Activated CD8-positive, alpha-beta T cell treated with anti-CD3 and anti-CD28 coated beads for 36 hours (primary cell): ENCODE results near the gene FMN1. TPM values are rescaled to one million over a fixed set of nuclear protein-coding genes. Genes with fewer than 3 reads are reported as not detected.

Experiments
- ATAC-seq: fragments of 200-7000 bp; cut with Tn5 transposase; one replicate; pipeline ENCODE4 v1.10.0; 2021; ENCODE audit warnings: mild to moderate bottlenecking, moderate library complexity
- CTCF ChIA-PET: fragments of 350-600 bp; sonication (Branson Sonifier 250); formaldehyde crosslinking; loops from one replicate; lab custom pipeline; 2021; ENCODE audit warnings: antibody characterized with exemption; lab: Charles Lee
- POLR2A ChIA-PET: fragments of 350-600 bp; sonication (Branson Sonifier 250); formaldehyde crosslinking; loops from one replicate; lab custom pipeline; 2021; ENCODE audit warnings: antibody characterized with exemption; lab: Charles Lee
- DNase-seq: peaks from one replicate; pipeline ENCODE4 v3.0.0-alpha.2; 2020
- H3K27ac Mint-ChIP-seq: one replicate; pipeline ENCODE4 v1.8.0; 2021; ENCODE audit warnings: mild to moderate bottlenecking, mixed read lengths
- H3K27me3 Mint-ChIP-seq: one replicate; pipeline ENCODE4 v1.8.0; 2021; ENCODE audit warnings: mixed read lengths
- H3K36me3 Mint-ChIP-seq: one replicate; pipeline ENCODE4 v1.8.0; 2021; ENCODE audit warnings: low read depth, mixed read lengths
- H3K4me1 Mint-ChIP-seq: one replicate; pipeline ENCODE4 v1.8.0; 2021; ENCODE audit warnings: low read depth, mixed read lengths
- H3K4me3 Mint-ChIP-seq: one replicate; pipeline ENCODE4 v1.8.0; 2021; ENCODE audit warnings: mild to moderate bottlenecking, moderate library complexity, mixed read lengths
- H3K9me3 Mint-ChIP-seq: one replicate; pipeline ENCODE4 v1.8.0; 2021; ENCODE audit warnings: mixed read lengths
- CTCF ChIP-seq: fragments of 200-600 bp; IDR thresholded peaks from one replicate; pipeline ENCODE4 v1.8.0; 2022; ENCODE audit warnings: antibody characterized with exemption, mild to moderate bottlenecking
- intact Hi-C: fragments of 100-400 bp; cut with micrococcal nuclease; formaldehyde crosslinking; loops from one replicate; pipeline ENCODE4 v1.10.0; 2022
- total RNA-seq, 2 experiments: library from RNA; stranded (reverse); gene quantifications; one replicate each; pipeline ENCODE4 v1.2.3, GENCODE V29; 2021

FMN1 gene
- total RNA-seq, 2 experiments from 2014 or later: 0.07 TPM; not detected in 1

GRCh38 chr15:32757426-32757825, 437.1 kb downstream of the FMN1 start:
- ATAC-seq (no peak), DNase-seq (no peak)
- no peak overlapping the region for H3K27ac Mint-ChIP-seq
- no peaks in the 10 kb centered on the region for H3K36me3 Mint-ChIP-seq
- H3K4me1 Mint-ChIP-seq: no peaks in the 10 kb centered on the region
- intact Hi-C loops: no loop called here
- H3K27me3 Mint-ChIP-seq: peaks cover 20% of the 10 kb centered on the region
- no peaks in the 10 kb centered on the region for H3K9me3 Mint-ChIP-seq
- no peak overlapping the region for H3K4me3 Mint-ChIP-seq
- CTCF ChIA-PET: no interaction called here
- no peak for TF ChIP-seq CTCF
- POLR2A ChIA-PET: no interaction called here

DNA sequence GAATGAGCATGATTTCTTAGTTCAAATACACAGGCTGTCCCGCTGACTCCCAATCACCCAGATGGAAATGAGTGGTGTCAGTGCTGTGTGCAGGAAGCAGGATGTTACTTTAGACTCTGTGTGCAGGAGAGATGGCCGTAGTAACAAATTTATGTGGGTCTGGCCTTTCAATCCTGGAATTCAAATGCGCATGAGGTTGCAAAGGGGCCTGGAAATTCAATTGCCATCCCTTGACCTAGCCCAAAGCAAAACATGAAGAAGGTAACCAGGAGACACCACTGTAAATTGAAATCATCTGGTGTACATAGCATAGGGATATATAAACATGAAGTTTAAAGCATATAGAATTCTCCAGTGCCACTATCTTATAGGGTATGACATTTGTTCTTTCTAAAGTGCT, 443.5 kb downstream of the FMN1 start:
- no peak for TF ChIP-seq CTCF
- H3K4me3 Mint-ChIP-seq: no peak overlapping the region
- POLR2A ChIA-PET: no interaction called here
- no peaks in the 10 kb centered on the region for H3K9me3 Mint-ChIP-seq
- intact Hi-C loops: no loop called here
- H3K27ac Mint-ChIP-seq: no peak overlapping the region
- H3K36me3 Mint-ChIP-seq: no peaks in the 10 kb centered on the region
- CTCF ChIA-PET: no interaction called here
- DNase-seq (no peak), ATAC-seq (no peak)
- no peaks in the 10 kb centered on the region for H3K4me1 Mint-ChIP-seq
- peaks cover 4% of the 10 kb centered on the region for H3K27me3 Mint-ChIP-seq

- POLR2A ChIA-PET: no interaction called here
- Mint-ChIP-seq H3K36me3 (no peaks in the 10 kb centered on the region), H3K4me1 (no peaks in the 10 kb centered on the region), H3K27me3 (peaks cover 2% of the 10 kb centered on the region), H3K27ac (no peak overlapping the region), H3K4me3 (no peak overlapping the region), H3K9me3 (no peaks in the 10 kb centered on the region)
- CTCF ChIA-PET: no interaction called here
- no peak for DNase-seq
- intact Hi-C loops: no loop called here
- no peak for TF ChIP-seq CTCF
- no peak for ATAC-seq
Measured at GRCh38 chr15:32747921-32748342, 446.6 kb downstream of the FMN1 start.

DNA sequence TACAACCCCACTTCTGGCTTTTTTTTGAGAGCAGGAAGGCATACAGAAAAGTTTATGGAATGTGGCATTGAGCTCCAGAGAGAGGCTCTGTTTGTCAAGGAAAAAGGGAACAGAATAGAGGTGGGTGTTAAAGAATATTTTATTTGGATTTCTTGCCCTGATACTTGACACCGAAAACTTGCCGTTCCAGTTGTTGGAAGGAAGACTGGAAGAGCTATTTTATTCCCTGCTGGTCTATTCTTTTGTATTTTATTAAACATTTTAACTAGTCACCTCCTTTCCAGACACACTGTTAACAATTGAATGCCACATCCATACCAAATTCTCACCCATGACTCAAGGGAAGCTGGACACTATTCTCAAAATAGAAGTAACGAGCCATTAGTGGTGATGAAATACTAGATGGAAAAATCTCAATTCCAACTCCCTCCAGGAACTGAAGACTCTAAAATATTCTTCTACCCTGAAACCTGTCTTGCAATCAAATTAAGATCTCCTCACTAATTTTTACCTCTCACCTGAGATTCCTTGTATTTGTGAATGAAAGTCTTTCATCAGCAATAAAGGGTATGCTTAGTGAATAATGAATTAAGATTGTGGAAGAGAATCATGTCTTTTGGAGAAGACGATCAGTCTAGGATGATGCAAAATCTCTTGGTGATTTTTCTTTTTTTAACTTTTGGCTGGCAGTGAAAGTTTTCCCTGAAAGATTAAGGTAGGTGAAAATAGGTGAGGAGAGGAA, 448.2 kb downstream of the FMN1 start:
- CTCF ChIA-PET: no interaction called here
- no peak overlapping the region for H3K27ac Mint-ChIP-seq
- no peak for TF ChIP-seq CTCF
- H3K9me3 Mint-ChIP-seq: no peaks in the 10 kb centered on the region
- DNase-seq: no peak
- no peaks in the 10 kb centered on the region for H3K36me3 Mint-ChIP-seq
- H3K4me3 Mint-ChIP-seq: no peak overlapping the region
- H3K27me3 Mint-ChIP-seq: peaks cover 6% of the 10 kb centered on the region
- intact Hi-C loops: no loop called here
- no peak for ATAC-seq
- POLR2A ChIA-PET: no interaction called here
- H3K4me1 Mint-ChIP-seq: no peaks in the 10 kb centered on the region

DNA sequence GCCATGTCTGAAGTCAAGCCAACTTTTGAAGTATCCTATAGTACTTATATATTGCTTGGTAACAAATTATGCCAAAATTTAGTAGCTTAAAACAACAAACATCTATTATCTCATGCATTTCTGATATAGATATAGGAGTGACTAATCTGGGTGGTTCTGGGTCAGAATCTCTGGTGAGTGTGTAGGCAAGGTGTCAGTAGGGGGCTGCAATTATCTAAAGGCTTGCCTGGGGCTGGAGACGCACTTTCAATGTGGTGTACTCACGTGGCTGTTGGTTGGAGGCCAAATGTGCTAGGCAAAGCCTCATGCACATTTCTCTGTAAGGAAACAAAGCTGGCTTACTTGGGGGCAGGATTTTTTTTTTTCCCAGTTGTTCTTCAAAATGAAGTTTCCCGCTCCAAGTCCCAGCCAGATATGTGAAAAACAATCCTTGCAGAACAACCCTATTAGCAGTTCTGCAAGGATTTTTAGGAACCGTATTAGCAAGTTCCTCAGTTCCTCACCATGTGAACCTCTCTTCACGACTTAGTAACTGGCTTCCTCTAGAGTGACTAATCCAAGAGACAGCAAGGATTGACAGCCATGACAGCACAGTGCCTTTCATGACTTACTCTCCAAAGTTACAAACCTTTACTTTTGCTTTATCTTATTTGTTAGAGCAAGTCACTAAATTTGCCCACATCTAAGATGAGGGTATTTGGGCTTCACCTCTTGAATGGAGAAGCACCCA, 450.9 kb downstream of the FMN1 start:
- ChIA-PET CTCF (no interaction called here), POLR2A (no interaction called here)
- TF ChIP-seq CTCF: no peak
- ATAC-seq: no peak
- DNase-seq: no peak
- Mint-ChIP-seq H3K4me1 (no peaks in the 10 kb centered on the region), H3K4me3 (no peak overlapping the region), H3K27ac (no peak overlapping the region), H3K36me3 (no peaks in the 10 kb centered on the region), H3K9me3 (no peaks in the 10 kb centered on the region), H3K27me3 (peaks cover 9% of the 10 kb centered on the region)
- intact Hi-C loops: no loop called here
